Activated T-cell treated with anti-CD3 and anti-CD28 coated beads, Interleukin-2, amount 50 U/mL, for 1 hour (primary cell): Measurements from ENCODE around the gene PACSIN2.

Experiments used
- DNase-seq: peaks from one replicate; pipeline ENCODE4 v3.0.0-alpha.2; 2020

The PACSIN2 gene

GRCh38 chr22:42878561-42879305 is 136.2 kb downstream of the PACSIN2 start:
- no peak for DNase-seq

DNA sequence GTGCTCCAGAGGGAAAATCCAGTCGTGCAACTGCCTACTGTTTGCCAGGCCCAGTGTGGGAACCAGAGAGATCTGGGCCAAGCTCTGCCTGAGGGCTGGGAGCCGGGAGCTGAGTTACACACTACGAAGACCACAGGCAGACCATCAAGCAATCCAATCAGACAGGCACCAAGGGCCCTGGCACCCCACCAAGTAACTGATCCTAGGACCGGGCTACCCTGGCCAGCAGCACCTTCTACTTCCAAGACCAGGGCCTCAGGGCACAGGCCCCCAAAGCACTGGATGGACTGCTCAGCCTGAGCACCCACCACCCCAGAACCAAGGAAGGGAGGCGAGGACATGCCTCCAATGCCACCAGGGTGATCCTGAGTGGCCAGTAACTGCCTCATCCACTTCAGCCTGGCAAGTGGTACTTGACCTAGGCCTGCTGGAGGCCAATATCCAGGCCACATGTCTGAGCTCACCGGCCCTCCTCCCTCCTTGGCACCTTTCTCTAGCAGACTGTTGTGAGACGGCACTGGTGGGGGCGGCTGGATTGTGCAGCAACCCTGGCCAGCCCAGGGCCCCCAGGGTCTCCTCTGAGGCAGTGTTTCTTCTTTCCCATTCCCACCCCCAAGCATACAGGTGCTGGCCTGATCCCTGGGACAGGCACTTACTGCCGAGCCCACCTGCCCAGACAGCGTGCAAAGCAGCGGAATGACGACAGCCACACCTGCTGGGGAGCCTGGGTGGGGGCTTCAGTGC is 137.2 kb downstream of the PACSIN2 start:
- no peak for DNase-seq

DNA sequence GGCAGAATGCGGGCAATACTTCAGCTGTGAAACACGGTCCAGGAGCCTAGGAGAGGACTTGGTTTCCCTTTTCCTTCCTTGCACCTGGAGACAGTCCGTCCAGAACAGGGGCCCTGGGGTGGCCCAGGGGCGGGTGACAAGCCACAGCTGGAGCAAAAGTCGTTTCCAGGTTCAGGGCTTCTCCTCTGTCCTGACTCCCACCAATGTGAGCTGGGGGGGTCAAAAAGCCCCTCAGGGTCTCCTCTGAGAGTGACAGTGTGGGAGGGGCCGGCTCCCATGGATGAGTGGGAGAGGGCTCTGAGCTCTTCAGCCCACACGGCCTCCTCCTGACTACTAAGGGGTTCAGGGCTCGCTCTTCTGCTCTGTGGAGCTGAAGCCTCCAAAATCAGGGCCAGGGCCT is 137.8 kb downstream of the PACSIN2 start:
- DNase-seq, result no peak

DNA sequence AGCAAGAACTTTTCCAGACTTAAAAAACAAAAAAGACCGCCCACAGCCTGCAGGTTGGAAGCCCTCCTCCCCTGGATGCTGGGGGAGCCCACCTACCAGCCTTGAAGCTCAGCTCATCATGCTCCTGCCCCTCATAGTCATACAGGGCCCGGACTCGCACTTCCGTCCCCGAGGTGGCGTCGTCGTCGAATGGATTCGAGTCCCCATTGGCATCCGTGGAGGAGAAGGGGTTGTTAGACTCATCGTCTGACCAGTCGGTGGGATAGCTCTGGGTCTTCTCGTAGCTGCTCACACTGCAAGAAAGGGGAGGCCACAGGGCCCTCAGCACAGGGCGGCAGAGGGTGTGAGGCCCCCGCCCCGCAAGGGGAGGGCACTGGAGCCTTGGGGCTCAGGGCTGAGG is 138.9 kb downstream of the PACSIN2 start:
- DNase-seq, result no peak

GRCh38 chr22:42874010-42874409 is 140.9 kb downstream of the PACSIN2 start:
- no peak for DNase-seq

GRCh38 chr22:42873356-42873755 is 141.6 kb downstream of the PACSIN2 start:
- DNase-seq, result no peak

DNA sequence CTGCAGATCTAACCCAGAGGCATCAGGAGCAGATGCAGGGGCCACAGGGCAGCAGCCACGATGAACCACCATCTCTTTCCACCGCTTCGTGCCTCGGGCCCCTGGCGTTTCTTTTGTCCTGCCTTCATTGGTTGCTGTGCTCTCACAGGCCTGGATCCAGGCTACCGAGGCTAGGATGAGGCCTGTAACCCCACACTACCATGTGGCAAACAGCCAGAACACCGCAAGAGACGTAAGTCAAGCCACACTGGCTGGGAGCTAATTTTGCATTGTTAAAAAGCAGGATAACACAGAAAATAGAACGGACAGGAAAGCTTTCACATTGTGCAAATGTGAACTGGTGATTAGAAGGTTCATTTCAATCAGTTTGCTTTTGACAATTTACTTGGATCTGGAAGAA is 142.1 kb downstream of the PACSIN2 start:
- no peak for DNase-seq

DNA sequence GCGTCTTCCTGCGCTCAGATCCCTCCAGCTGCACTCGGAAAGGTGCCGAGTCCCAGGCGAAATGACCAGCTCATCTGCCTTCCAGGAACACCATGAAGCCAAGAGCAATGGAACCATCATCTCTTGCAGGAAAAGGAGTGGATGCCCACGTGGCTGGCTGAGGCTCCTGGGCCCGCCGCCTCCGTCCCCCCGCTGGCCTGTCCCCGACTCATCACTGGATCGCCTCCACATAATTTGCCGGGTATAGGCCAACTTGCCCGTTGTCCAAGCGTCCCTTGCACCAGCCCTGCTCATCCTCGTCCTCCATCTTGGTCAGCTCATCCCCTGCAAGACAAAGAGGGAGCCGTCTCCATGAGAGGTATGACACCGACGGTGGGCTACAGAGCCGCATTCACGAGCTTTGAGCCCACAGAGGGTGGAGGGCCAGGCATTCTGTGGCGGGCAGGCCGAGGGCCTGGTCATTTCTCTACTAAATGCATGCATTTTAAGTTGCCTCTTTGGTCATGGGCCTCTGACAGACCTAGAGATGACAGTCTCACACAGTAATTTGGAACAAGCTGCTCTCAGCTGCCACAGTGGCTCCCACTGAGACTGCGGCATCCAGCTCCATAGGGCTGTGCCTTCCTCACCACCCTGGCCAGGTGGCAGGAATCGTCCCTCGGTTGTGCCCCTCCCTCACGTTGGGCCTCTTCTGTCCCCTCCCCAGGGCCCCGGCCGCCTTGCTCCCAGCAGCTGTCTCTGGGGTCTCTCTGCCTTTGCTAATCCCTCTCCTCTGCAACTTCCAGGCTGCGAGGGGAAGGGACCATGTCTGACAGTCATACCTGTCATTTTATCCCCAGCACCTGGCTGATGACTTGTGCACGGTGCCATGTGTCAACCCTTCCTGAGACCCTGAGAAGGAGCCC is 143.6 kb downstream of the PACSIN2 start:
- no peak for DNase-seq

DNA sequence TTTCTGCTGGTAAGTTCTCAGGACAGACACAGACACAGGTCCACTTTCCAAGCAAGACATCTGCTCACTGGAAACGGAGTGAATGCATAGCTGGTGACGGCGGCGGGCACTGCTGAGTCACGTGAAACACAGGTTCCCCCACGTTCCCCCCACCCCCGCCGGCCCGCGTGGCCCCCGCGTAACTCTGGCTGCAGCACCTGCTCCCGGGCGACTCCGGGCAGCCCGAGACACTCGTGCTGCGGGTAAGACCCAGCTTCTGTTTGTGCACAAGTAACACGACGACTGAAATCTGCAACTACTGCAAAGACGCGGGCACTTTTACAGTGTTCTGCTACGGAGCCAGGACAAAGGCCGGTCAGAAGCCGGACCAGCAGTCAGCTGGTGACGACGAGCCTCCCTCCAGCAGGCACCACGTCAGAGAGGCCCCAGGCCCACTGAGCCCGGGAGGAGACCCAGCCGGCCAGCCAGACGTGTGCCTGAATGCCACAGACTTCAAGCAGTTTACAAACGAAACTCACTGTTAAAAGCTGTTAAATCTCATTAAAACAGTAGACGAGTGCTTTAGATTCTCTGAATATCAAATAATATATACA is 145.0 kb downstream of the PACSIN2 start:
- DNase-seq, result no peak

DNA sequence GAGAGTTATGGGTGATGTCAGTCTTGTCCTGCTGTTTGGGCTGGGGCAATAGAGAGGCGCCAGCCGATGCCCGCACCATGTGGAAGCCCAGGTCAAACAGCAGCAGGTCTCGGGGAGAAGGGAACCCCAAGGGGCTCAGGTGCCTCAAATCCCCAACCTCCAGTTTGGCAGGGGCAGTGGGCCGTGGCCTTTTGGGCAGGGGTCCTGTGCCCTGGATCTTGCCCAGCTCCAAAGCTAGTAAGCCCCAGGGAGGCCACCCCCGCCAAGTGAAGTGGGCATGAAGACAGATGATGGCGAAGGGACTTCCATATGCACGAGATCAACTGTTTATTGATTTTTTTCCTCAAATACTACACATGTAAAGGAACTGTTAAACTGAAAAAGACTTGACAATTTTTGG is 145.5 kb downstream of the PACSIN2 start:
- no peak for DNase-seq

DNA sequence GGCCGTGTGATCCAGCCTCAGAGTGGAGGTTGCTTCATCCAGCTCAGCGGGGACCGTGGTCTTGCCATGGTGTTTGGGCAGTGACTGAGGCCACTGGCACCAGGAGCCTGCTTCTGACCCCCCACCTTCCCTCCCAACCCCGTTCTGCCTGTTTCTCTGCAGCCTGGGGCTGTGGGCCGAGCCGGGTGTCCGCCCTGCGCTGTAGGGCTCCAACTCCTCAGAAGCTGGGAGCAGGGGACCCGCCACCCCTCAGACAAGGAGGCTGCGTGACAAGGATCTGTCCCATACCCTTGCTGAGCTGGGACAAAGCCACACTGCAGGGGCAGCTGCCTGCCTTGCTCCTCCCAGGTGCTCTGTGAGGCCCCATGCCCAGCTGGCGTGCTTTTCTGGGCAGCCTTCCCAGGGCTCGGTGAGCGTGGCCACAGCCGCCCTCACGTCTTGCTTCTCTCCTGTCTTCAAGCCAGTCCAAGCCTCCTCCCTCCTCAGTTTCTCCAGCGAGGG is 146.1 kb downstream of the PACSIN2 start:
- DNase-seq, result no peak

DNA sequence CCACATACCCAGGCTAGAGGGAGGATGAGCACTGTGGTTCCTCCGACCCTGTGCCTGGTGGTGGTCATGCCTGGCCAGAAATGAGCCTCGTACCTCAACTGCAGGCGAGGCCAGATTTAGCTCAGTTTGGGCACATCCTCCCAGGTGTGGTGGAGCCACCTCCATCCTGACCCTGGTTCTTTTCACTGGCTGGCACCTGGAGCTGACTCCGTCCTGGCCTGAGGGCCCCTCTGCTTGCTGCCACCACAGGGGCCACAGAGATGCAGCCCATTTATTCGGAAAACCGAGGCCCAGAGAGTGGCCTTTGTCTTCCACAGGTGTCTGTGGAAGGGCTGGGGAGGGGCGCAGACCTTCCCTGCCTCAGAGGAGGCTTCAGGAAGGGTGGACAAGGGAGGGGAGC is 148.8 kb downstream of the PACSIN2 start:
- DNase-seq, result no peak

DNA sequence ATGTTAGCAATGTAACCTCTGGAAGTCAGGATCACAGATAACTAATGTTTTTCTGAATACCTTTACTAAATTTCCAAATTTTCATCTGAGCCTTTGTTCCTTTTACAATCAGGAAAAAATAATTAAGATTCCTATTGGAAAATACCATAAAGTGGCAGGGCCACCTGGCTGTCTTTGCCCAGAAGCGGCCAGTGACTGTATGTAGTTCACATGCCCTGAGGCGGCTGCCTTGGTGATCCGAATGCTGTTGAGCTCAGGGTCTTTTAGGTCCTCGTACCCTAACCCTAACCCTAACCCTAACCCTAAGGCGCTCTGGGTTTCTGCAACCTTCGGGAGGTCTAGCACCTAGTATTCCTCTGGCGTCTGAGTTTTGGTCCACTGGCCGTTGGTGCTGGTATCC is 149.4 kb downstream of the PACSIN2 start:
- DNase-seq, result no peak

GRCh38 chr22:42863349-42863961 is 151.5 kb downstream of the PACSIN2 start:
- no peak for DNase-seq

DNA sequence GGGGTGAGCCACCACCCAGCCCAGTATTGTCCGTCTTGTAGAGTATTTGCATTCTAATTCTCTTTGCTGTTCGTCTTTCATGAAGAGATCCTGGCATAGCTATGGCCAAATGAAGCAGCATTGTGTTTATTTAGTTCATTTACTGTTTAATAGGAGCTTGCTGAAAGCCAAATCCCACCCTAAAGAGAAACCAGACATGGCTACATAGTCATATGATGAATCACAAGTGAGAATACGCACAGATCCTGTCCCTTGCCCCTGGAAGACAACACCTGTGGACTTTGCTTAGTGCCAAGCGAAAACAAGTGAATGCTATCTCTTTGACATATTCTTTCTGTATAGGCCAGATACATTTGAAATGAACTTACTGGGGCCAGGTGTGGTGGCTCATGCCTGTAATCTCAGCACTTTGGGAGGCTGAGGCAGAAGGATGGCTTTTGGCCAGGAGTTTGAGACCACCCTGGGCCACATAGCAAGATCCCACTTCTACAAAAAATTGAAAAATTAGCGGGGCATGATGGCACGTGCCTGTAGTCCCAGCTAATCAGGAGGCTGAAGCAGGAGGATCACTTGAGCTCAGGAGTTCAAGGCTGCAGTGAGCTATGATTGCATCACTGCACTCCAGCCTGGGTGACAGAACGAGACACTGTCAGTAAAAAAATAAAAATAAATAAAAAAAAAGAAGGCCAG is 152.8 kb downstream of the PACSIN2 start:
- no peak for DNase-seq

- DNase-seq, result no peak
Measured at GRCh38 chr22:42860968-42861367, 154.0 kb downstream of the PACSIN2 start.

- DNase-seq, result no peak
Measured at GRCh38 chr22:42857845-42858481, 157.0 kb downstream of the PACSIN2 start.

DNA sequence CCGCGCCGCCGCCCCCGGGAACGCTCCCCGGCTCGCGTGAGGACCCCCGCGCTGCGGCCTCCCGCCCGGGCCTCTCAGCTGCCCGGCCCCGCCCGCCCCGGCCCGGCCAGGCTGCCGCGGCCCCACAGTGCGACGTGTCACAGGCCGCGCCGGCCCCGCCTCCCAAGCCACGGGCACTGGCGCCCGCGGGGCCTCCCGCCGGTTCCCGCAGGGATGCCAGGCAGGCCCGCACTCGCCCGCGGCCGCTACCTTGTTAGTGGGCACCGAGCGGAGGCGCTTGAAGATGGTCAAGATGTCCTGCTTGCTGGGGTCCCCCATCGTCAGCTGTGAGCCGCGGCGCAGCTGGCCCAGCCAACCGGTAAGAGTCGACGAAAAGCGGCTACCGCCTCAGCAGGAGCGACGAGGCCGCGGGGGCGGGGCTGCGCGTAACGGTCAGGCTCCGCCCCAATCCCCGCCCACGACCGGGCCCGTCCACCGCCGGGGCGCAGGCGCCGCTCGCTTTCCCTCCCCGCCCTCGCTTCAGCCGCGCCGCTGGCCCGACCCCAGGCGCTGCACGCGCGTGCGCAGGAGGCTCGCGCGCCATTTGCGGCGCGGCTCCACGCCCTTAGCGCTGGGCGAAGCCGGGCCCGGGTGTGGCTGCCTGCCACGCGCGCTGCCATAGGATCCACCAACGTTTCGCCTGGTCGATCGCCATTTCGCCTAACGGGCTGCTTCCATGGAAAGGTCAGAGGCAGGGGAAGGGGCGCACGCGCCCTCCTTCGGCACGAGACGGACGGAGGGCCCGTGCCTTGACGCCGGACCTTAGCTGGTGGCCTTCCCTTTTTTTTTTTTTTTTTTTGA is 157.9 kb downstream of the PACSIN2 start, which contains the start of gene ARFGAP3:
Gene ARFGAP3 (minus strand): TSS at position 409 of the 840 bp plus-strand sequence. CDS start 91 bp downstream, at position 318.
- peak; percentile 98 for DNase-seq

DNA sequence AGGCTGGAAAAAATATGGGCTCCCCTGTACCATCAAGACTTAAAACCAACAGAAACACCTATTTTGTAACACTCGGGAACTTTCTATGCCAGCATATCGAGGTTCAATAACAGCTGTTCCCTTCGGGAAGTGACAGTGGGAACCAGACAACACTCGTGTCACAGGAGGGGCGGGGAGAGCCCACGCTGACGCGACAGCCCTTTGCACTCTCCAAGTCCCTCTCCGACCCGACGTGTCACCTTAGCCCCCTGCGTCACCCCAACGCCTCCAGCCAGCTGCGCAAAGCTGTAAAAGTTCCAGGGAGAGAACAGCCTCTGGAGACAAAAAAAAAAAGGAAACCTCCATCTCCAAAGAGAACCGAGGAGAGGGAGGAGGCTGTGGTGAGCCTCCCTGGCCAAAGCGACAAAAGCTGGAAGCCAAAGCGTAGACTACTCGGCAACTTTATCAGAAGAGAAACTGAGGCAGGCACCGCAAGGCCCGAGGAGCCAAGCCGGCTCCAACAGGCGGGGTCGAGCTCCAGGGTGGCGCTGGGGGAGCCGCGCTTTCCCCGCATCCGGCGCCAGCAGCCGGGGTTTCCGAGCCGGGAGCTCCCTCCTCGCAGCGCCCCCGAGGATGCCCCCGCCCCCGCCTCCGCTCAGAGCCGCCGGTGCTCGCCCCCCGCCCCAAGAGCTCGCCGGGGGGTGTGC is 158.6 kb downstream of the PACSIN2 start:
- peak; percentile 47 for DNase-seq
